Ovary (tissue), 9 donors: ENCODE measurements around the gene COG2. TPM values are rescaled to one million over a fixed set of nuclear protein-coding genes. Genes with fewer than 3 reads are reported as not detected.

Experiments used
- DNase-seq, 5 donors: peaks; one replicate each; pipeline ENCODE4 v3.0.0-alpha.2; 2019 to 2020
- H3K27ac ChIP-seq, 2 donors: fragments of 200-600 bp; one replicate each; pipeline versions ENCODE4 v1.5.1 to v1.8.0; 2019 to 2022
- H3K27me3 ChIP-seq: fragments of 200-600 bp; one replicate; pipeline ENCODE4 v1.8.0; 2022
- H3K36me3 ChIP-seq: fragments of 200-600 bp; sonication (generic); one replicate; pipeline ENCODE4 v1.5.1; 2019
- H3K4me1 ChIP-seq: one replicate; pipeline ENCODE4 v1.8.1; 2013; ENCODE audit warnings: mild to moderate bottlenecking, moderate library complexity; ENCODE audit not compliant: insufficient read depth
- H3K4me3 ChIP-seq: fragments of 200-600 bp; sonication (generic); one replicate; pipeline ENCODE4 v1.5.1; 2017
- H3K9me3 ChIP-seq, 2 donors: fragments of 200-600 bp in 1 of 2; sonication (generic) in 1 of 2; one replicate each; pipeline versions ENCODE4 v1.5.1 to v1.8.1; 2013 to 2019; ENCODE audit warnings: mild to moderate bottlenecking in 1 of 2, moderate library complexity in 1 of 2
- CTCF ChIP-seq, 3 donors: fragments of 450-650 bp in 2 of 3; fragments of 200-600 bp in 1 of 3; IDR thresholded peaks; one replicate each; pipeline versions ENCODE4 v1.5.1 to v1.8.0; 2016 to 2022; ENCODE audit warnings: antibody characterized with exemption in 3 of 3, mild to moderate bottlenecking in 1 of 3
- EP300 ChIP-seq: sonication (generic); formaldehyde crosslinking; IDR thresholded peaks from one replicate; pipeline ENCODE4 v1.6.1; 2017; ENCODE audit warnings: antibody characterized with exemption
- POLR2A ChIP-seq: fragments of 450-650 bp; IDR thresholded peaks from one replicate; pipeline ENCODE4 v1.6.1; 2017; ENCODE audit warnings: antibody characterized with exemption, mild to moderate bottlenecking, moderate library complexity
- WGBS, 3 donors: extraction: QIAGEN DNeasy Blood & Tissue Kit in 1 of 3; methylation state at CpG; one replicate each; pipeline versions ENCODE4 v1.1.5 to v1.1.7; 2013 to 2017; 5-methylcytosine and 5-hydroxymethylcytosine counted together
- intact Hi-C, 4 donors: fragments of 100-400 bp; cut with DNase I; formaldehyde crosslinking; loops; one replicate each; pipeline versions ENCODE4 v1.11.0 to v1.15.1; 2022 to 2023
- polyA plus RNA-seq, 2 donors: library from polyadenylated mRNA; stranded (reverse); fragments of 200-250 nt in 1 of 2; fragments of 350-450 nt in 1 of 2; fragmentation: Illumina TruSeq in 1 of 2; extraction: RNeasy Lipid Tissue Mini Kit (QIAGEN cat#74804) in 1 of 2; gene quantifications; one replicate each; pipeline ENCODE4 v1.2.3, GENCODE V29; 2013 to 2014
- total RNA-seq, 7 donors: library from RNA; depleted of rRNA in 2 of 7; stranded (reverse); fragments of >200 nt in 2 of 7; fragmentation: NEBNext Ultra II Directional in 3 of 7; extraction: Animal tissue kit (Norgen Biotek cat#: 25700) in 3 of 7; gene quantifications; one replicate each; pipeline versions ENCODE4 v1.1.0 to v1.2.4, GENCODE V29; 2016 to 2023
- donor health status: DM: no; HTN: no; CAD: no; lungs with moderate emphysema.
- donor health status: DM: no; HTN: no; CAD: no.
- donor health status: Bipolar disorder and iron deficiency.
- donor health status: DM: yes; HTN: yes; CAD: no.
- donor health status: DM: no; HTN: no; CAD: no.
- donor health status: DM: yes; HTN: yes; CAD: no.

COG2 gene
- total and polyA plus RNA-seq, 9 donors: 9.1 to 29.5 (median 21.5) TPM

GRCh38 chr1:230699716-230700115 lies 57.4 kb downstream of the COG2 start:
- Histone ChIP-seq H3K27me3 (no peaks in the 10 kb centered on the region), H3K4me3 (no peak overlapping the region), H3K27ac (no peak overlapping the region), H3K36me3 (no peaks in the 10 kb centered on the region), H3K9me3 (no peaks in the 10 kb centered on the region), H3K4me1 (no peaks in the 10 kb centered on the region)
- DNase-seq: no peak
- intact Hi-C loops: no loop called here
- WGBS, 3 donors: 86 to 97% (median 90%) methylated on average over 1 of the region's 1 CpG
- no peak for TF ChIP-seq CTCF (IDR thresholded peaks at IDR 0.05)

GRCh38 chr1:230700132-230700531 lies 57.9 kb downstream of the COG2 start:
- 88 to 89% (median 88%) methylated on average over 4 of the region's 4 CpGs for WGBS, 3 donors

DNA sequence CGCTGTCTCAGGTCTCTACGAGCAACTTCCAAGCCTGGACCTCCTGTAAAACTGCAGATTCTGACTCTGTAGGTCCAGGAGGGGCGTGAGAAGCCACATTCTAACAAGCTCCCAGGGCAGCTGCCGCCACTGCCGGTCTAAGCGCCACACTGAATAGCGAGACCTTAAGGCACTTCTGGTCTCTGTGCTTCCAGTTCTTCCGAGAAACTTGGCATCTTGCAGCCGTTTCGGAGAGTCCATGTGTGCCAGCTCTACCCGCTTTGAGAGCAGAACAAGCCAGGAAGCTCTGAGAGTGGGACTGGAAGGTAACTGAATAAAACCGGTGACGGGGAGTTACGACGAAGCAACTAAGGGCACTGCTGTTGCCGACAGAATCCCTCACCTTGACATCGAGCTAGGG lies 59.2 kb downstream of the COG2 start:
- Histone ChIP-seq H3K4me3 (no peak overlapping the region), H3K27me3 (no peaks in the 10 kb centered on the region), H3K27ac (no peak overlapping the region), H3K4me1 (no peaks in the 10 kb centered on the region), H3K36me3 (no peaks in the 10 kb centered on the region), H3K9me3 (no peaks in the 10 kb centered on the region)
- intact Hi-C loops: no loop called here
- WGBS, 3 donors: 84 to 92% (median 85%) methylated on average over 17 of the region's 17 CpGs
- TF ChIP-seq POLR2A (no peak), CTCF (IDR thresholded peaks at IDR 0.05) (no peak), EP300 (no peak)
- no peak for DNase-seq

More at GRCh38 chr1:230700132-230700531, 57.9 kb downstream of the COG2 start:
- H3K27me3 ChIP-seq: no peaks in the 10 kb centered on the region
- intact Hi-C loops: no loop called here
- no peak overlapping the region for H3K4me3 ChIP-seq
- no peaks in the 10 kb centered on the region for H3K9me3 ChIP-seq
- no peak overlapping the region for H3K27ac ChIP-seq
- TF ChIP-seq EP300 (no peak), POLR2A (no peak), CTCF (IDR thresholded peaks at IDR 0.05) (no peak)
- DNase-seq: no peak
- no peaks in the 10 kb centered on the region for H3K4me1 ChIP-seq
- no peaks in the 10 kb centered on the region for H3K36me3 ChIP-seq

DNA sequence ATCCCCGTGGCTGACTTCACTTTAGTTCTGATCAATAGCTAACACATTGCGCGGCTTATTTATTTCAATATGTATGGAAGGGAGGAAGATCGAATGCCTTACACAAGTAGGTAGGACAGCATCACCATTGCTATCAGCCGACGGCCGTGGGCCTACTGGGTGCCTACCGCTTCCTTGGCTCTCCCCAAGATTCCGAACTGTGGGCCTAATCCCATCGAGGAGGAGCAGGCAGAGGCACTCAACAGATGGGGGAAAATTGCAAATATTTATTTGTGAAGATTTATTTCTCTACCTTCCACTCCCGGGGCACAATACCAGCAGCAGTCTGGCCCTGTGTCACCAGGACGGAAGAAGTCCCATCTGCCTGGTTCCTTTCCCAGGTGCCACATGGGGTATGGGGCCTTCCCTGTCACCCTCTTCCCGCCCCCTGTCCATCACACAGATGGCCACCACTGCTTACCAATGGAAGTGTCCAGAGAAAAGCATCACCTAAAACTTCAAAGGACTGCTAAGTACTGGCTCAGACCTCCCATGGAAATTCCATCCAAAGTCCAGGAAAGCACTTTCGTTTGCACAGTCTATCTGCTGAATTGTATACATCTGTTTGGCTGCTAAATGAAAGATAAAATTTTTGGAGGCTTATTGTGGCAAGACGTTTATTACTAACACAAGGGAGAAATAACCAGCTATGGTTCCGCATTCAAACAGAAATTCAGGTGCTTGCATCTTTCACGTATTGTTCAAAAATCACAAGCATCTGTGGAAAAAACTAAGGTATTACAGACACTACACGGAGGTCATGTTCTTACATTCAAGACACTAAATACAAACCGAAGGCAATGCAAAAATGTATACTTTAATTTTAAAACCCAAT lies 59.9 kb downstream of the COG2 start:
- no peaks in the 10 kb centered on the region for H3K9me3 ChIP-seq
- H3K4me3 ChIP-seq: no peak overlapping the region
- H3K36me3 ChIP-seq: no peaks in the 10 kb centered on the region
- intact Hi-C loops: no loop called here
- no peak for DNase-seq
- H3K27ac ChIP-seq: no peak overlapping the region
- no peaks in the 10 kb centered on the region for H3K27me3 ChIP-seq
- 79 to 84% (median 84%) methylated on average over 19 of the region's 19 CpGs for WGBS, 3 donors
- TF ChIP-seq CTCF (IDR thresholded peaks at IDR 0.05): no peak
- no peak for TF ChIP-seq EP300
- TF ChIP-seq POLR2A: no peak
- H3K4me1 ChIP-seq: no peaks in the 10 kb centered on the region
